Activated CD4-positive, alpha-beta T cell treated with anti-CD3 and anti-CD28 coated beads for 36 hours (primary cell): Measurements from ENCODE around the gene MUC5B. TPM values are rescaled to one million over a fixed set of nuclear protein-coding genes. Genes with fewer than 3 reads are reported as not detected.

Experiments used
- ATAC-seq: fragments of 200-7000 bp; cut with Tn5 transposase; one replicate; pipeline ENCODE4 v1.10.0; 2021; ENCODE audit warnings: mild to moderate bottlenecking, moderate library complexity
- CTCF ChIA-PET: fragments of 350-600 bp; sonication (Branson Sonifier 250); formaldehyde crosslinking; loops from one replicate; lab custom pipeline; 2021; ENCODE audit warnings: antibody characterized with exemption; lab: Charles Lee
- POLR2A ChIA-PET: fragments of 350-600 bp; sonication (Branson Sonifier 250); formaldehyde crosslinking; loops from one replicate; lab custom pipeline; 2021; ENCODE audit warnings: antibody characterized with exemption, inconsistent platforms; lab: Charles Lee
- DNase-seq: peaks from one replicate; pipeline ENCODE4 v3.0.0-alpha.2; 2020
- H3K27ac Mint-ChIP-seq: one replicate; pipeline ENCODE4 v1.8.0; 2021; ENCODE audit warnings: mixed read lengths
- H3K27me3 Mint-ChIP-seq: one replicate; pipeline ENCODE4 v1.8.0; 2021; ENCODE audit warnings: mixed read lengths
- H3K36me3 Mint-ChIP-seq: one replicate; pipeline ENCODE4 v1.8.0; 2021; ENCODE audit warnings: low read depth, mixed read lengths
- H3K4me1 Mint-ChIP-seq: one replicate; pipeline ENCODE4 v1.8.0; 2021; ENCODE audit warnings: mixed read lengths
- H3K4me3 Mint-ChIP-seq: one replicate; pipeline ENCODE4 v1.8.0; 2021; ENCODE audit warnings: mild to moderate bottlenecking, moderate library complexity, mixed read lengths
- H3K9me3 Mint-ChIP-seq: one replicate; pipeline ENCODE4 v1.8.0; 2021; ENCODE audit warnings: low read depth, mixed read lengths
- intact Hi-C, 2 experiments: fragments of 100-400 bp; cut with DNase I in 1 of 2; cut with micrococcal nuclease in 1 of 2; formaldehyde crosslinking; loops; one replicate each; pipeline versions ENCODE4 v1.14.2 to v1.15.1; 2022 to 2024; cut with DNase I, micrococcal nuclease
- total RNA-seq, 2 experiments: library from RNA; stranded (reverse); gene quantifications; one replicate each; pipeline ENCODE4 v1.2.3, GENCODE V29; 2021

The MUC5B gene
- total RNA-seq, 2 experiments from 2014 or later, result not detected

DNA sequence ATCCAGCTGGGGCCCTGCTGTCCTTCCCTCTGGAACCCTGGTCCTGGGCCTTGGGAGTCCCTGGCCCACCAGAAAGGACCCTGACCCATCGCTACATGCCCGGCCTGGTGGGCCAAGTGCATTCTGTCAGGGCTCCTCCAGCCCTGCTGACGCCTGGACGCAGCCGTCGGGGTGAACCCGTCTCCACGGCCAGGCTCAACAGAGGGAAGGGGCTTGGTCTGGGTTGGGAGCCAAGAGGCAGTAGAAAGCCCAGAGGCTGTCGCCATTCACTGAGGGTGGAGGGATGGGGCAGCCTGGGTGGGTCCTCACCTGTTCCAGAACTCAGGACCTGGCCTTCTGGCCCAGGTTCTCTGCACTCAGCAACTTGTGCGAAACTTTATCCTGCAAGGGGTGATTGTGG lies 47.6 kb downstream of the MUC5B start:
- CTCF ChIA-PET, result no interaction called here
- Mint-ChIP-seq H3K27me3 (no peaks in the 10 kb centered on the region), H3K27ac (no peak overlapping the region), H3K9me3 (peaks cover under 1% of the 10 kb centered on the region), H3K36me3 (peaks cover under 1% of the 10 kb centered on the region), H3K4me3 (no peak overlapping the region), H3K4me1 (no peaks in the 10 kb centered on the region)
- DNase-seq (no peak), ATAC-seq (no peak)
- intact Hi-C loops, result no loop called here
- POLR2A ChIA-PET, result interaction anchor here (0.6 kb wide), 1 partner anchor 32 kb away, joined by 3 read pairs; no protein-coding TSS in a partner anchor

DNA sequence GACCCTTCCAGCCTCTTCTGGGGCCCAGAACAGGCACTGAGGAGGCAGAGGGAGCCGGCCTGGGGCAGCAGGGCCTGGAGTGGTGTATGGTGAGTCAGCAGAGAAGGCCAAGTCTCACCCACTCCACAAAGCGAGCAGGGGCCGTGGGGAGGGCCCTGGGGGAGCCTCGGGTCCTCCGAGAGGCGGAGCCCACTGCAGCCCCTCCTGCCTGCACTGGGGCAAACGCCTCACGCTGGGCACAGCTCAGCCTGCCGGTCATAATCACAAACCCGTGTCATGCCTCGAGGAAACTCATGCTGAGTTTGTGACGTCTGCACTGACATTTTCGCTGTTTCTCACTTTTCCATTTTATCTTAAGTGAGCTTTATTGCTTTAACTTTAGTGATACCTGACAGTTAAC lies 48.1 kb downstream of the MUC5B start:
- ChIA-PET POLR2A (no interaction called here), CTCF (no interaction called here)
- Mint-ChIP-seq H3K4me1 (no peaks in the 10 kb centered on the region), H3K27me3 (no peaks in the 10 kb centered on the region), H3K4me3 (no peak overlapping the region), H3K27ac (no peak overlapping the region), H3K36me3 (no peaks in the 10 kb centered on the region), H3K9me3 (no peaks in the 10 kb centered on the region)
- DNase-seq (no peak), ATAC-seq (no peak)
- intact Hi-C loops, result no loop called here

DNA sequence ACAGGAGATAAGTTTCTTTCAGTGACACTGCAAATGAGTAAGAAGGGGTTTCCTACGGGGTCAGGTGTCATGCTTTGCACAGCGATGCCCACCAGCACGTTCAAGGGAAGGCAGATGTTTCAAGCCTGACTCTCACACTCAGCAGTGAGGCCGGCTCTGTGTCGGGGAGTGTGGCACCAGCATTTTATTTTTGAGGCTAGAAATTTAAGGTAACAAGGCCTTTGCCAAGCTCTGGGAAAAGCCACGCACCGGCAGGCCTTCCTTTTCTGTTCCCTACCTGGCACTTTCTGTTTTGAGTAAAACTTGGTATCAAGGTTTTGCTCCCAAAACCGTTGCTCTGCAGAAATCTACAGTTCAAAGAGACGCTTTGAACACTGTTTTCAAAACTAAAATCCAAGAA lies 48.5 kb downstream of the MUC5B start:
- intact Hi-C loops, result no loop called here

DNA sequence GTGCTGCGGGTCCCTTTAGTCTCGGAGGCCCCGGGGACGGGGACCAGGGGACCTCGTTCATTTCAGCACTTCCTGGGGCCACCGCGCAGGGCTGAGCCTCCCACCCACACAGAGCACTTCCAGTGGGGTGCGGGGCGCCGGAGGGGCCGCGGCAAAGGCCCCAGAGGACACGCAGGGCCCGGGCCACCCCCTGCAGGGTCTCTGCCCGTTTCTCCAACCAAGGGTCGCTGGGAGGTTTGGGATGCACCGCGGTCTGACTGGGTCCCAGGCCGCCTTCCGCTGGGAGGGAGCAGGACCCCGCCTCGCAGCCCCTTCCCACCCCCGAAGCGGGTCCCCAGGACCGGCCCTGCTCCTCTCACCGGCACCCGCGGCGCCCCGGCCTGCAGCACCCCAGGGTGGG lies 49.1 kb downstream of the MUC5B start:
- Mint-ChIP-seq H3K36me3 (peaks cover 6% of the 10 kb centered on the region), H3K4me1 (no peaks in the 10 kb centered on the region), H3K4me3 (no peak overlapping the region), H3K27ac (no peak overlapping the region), H3K9me3 (no peaks in the 10 kb centered on the region), H3K27me3 (no peaks in the 10 kb centered on the region)
- intact Hi-C loops, result no loop called here
- ChIA-PET POLR2A (no interaction called here), CTCF (no interaction called here)
- ATAC-seq, result no peak
- DNase-seq, result no peak

More for the DNA sequence above, 48.5 kb downstream of the MUC5B start:
- ATAC-seq (no peak), DNase-seq (no peak)
- POLR2A ChIA-PET, result no interaction called here
- Mint-ChIP-seq H3K27me3 (no peaks in the 10 kb centered on the region), H3K4me3 (no peak overlapping the region), H3K9me3 (no peaks in the 10 kb centered on the region), H3K27ac (no peak overlapping the region), H3K36me3 (peaks cover 2% of the 10 kb centered on the region), H3K4me1 (no peaks in the 10 kb centered on the region)
- CTCF ChIA-PET, result no interaction called here

DNA sequence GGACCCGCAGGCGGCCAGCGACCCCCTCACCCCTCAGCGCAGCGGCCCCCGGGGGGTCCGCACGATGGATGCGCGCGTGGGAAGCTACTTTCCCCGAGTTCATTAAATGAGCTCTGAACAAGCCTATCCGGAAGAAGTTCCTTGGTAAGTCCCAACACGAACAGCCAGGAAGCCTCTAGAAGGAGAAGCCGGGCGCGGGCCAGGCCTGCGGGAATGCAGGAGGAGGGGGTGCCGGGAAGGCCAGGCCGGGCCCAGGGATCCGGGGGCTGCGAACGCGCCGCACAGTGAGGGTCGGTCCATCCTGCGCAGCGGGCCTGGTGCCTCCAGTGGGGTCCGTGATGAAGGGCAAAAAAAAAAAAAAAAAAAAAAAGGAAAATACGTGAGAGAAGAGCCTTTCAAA lies 49.7 kb downstream of the MUC5B start:
- H3K27me3 Mint-ChIP-seq, result no peaks in the 10 kb centered on the region
- H3K27ac Mint-ChIP-seq, result no peak overlapping the region
- intact Hi-C loops, result no loop called here
- DNase-seq, result no peak
- H3K36me3 Mint-ChIP-seq, result peaks cover 6% of the 10 kb centered on the region
- H3K4me1 Mint-ChIP-seq, result no peaks in the 10 kb centered on the region
- no peak overlapping the region for H3K4me3 Mint-ChIP-seq
- H3K9me3 Mint-ChIP-seq, result no peaks in the 10 kb centered on the region
- CTCF ChIA-PET, result no interaction called here
- POLR2A ChIA-PET, result no interaction called here
- no peak for ATAC-seq

DNA sequence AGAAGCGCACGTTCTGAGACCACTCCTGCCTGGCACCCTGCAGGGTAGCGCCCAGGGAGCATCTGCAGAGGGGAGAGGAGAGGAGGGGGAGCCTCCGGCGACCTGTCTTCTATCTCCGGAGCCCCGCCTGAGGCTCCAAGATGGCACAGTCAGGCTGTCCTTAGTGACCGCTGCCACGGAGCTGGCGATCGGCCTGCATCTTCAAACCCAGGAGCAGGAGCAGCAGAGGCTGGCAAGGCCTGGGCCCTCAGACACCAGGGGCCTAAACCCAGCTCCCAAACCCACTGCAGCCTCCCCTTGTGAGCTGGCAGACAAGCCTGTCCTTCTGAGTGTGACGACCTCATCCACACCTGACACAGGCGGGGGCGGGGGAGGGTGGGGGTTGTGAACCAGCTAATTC lies 51.6 kb downstream of the MUC5B start:
- H3K9me3 Mint-ChIP-seq, result no peaks in the 10 kb centered on the region
- DNase-seq, result no peak
- H3K27ac Mint-ChIP-seq, result no peak overlapping the region
- peaks cover 6% of the 10 kb centered on the region for H3K36me3 Mint-ChIP-seq
- ChIA-PET POLR2A (interaction anchor here (0.7 kb wide), 1 partner anchor 11 kb away, joined by 4 read pairs; no protein-coding TSS in a partner anchor), CTCF (no interaction called here)
- intact Hi-C loops, result no loop called here
- H3K4me3 Mint-ChIP-seq, result no peak overlapping the region
- ATAC-seq, result no peak
- H3K4me1 Mint-ChIP-seq, result no peaks in the 10 kb centered on the region
- H3K27me3 Mint-ChIP-seq, result no peaks in the 10 kb centered on the region

DNA sequence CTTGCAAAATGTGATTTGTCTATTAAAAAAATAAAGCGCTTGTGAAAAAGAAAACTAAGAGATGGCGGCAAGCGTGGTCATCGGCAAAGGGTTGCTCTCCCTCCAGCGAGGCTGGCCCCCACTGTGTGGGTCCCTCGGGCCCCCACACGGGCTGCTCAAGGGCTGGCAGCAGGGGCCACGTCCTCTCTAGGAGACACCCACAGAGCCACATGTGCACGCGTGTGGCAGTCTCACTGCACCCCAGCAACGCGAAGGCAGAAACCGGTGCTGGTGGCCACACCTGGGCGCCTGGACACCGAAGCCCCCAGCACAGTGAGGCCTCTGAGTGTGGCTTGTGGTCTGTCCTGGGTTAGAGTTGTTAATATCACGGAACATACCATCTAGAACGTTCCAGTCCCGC lies 52.2 kb downstream of the MUC5B start:
- no peaks in the 10 kb centered on the region for H3K9me3 Mint-ChIP-seq
- H3K27ac Mint-ChIP-seq, result no peak overlapping the region
- H3K4me1 Mint-ChIP-seq, result no peaks in the 10 kb centered on the region
- intact Hi-C loops, result no loop called here
- no peak overlapping the region for H3K4me3 Mint-ChIP-seq
- DNase-seq (no peak), ATAC-seq (no peak)
- ChIA-PET POLR2A (interaction anchor here (0.7 kb wide), 1 partner anchor 10 kb away, joined by 4 read pairs; no protein-coding TSS in a partner anchor), CTCF (no interaction called here)
- H3K27me3 Mint-ChIP-seq, result no peaks in the 10 kb centered on the region
- H3K36me3 Mint-ChIP-seq, result peaks cover 6% of the 10 kb centered on the region

DNA sequence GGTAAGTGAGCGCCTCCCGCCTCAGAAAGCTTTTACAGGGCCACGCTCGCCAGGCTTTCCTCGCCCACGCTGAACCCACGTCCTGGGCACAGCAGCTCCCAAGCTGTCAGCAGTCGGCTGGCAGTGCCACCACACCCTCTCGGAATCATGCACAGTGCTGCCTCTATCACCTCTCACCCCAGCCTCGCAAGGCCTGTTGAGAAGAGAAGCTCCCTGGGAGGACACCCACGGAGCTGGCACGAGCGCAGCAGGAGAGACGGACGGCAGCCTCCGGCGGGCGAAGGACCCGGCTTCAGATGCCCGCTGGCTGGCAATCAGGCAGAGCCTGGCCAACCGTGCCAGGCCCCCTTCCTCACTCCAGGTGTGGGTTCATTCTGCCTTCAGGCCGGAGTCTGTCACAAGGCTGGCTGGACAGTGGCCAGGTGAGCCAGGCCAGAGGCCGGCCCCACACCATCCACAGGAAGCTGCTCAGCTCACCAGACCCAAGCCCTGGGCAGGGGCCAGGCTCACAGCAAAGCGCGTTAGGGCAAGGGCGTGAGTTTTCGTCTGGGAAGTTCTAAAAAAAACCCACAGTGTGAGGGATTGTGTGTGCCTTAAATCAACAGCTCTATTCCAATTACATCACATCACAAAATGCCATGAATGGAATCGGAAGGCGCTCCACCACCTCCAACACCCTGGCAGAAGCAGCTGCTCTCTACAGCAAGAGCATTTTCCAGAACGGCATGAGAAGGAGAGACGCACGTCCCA lies 53.4 kb downstream of the MUC5B start:
- H3K4me3 Mint-ChIP-seq, result no peak overlapping the region
- no peaks in the 10 kb centered on the region for H3K9me3 Mint-ChIP-seq
- intact Hi-C loops, result no loop called here
- no peak overlapping the region for H3K27ac Mint-ChIP-seq
- no peaks in the 10 kb centered on the region for H3K4me1 Mint-ChIP-seq
- ATAC-seq, result no peak
- H3K27me3 Mint-ChIP-seq, result no peaks in the 10 kb centered on the region
- peaks cover 8% of the 10 kb centered on the region for H3K36me3 Mint-ChIP-seq
- ChIA-PET CTCF (no interaction called here), POLR2A (no interaction called here)
- DNase-seq, result no peak

DNA sequence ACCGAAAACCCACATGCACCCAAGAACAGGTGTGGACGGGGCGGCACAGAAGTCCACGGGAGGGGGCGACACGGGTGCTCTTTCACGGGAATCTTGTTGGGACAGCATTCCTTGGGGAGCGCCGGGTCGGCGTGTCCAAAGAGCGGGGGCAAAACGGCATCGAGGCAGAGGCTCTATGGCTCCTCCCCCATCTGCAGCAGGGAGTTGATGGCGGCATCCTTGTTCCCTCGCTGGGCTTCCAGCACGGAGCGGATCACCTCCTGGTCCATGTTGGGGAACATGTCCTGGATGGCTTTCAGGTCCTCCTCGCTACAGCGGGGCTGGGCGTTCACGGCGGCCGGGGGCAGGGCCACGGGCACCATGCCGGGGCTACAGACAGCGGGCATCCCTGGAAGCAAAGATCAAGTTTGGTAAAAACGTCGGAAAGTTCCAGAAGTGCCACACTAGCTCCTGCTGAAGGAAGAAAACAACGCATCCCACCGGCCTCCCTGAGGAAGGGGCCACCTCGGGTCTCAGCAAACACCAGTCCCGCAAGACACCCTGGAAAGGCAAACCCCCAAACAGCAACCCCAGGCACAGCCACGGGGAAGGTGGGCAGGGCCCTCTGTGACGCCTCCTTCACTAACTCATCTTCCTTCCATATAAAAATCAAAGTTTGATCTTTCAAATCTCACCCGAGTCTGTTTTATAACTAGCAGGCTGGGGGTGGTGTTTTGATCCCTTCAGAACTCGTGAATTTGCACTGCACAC lies 54.2 kb downstream of the MUC5B start:
- no peak for ATAC-seq
- H3K4me1 Mint-ChIP-seq, result no peaks in the 10 kb centered on the region
- POLR2A ChIA-PET, result no interaction called here

DNA sequence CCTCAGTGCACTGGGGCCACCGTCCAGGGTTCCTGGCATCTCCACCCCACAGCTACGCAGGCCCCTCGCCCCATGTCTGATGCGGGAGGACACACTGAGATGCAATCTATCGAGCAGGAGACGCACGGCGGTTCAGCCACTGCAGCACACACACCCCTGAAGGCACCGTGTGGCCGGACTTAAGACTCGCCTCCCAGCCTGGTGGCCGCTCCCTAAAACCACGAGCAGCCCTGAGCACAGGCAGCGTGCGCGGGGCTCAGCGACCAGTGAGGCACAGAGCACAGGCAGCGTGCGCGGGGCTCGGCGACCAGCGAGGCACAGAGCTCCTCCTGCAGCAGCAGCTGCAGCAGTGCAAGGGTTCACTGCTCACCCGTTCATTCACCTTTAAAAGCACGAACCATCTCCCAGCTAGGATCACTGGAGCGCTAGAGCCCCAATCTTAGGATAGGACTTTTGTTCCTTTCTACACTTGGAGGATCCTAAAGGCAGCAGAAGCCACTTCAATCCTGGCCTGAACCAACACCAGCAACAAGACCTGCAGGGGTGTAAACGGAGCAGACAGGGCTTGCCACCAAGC lies 55.2 kb downstream of the MUC5B start:
- H3K27ac Mint-ChIP-seq, result no peak overlapping the region
- ChIA-PET CTCF (no interaction called here), POLR2A (no interaction called here)
- H3K4me3 Mint-ChIP-seq, result no peak overlapping the region
- H3K9me3 Mint-ChIP-seq, result no peaks in the 10 kb centered on the region
- intact Hi-C loops, result no loop called here
- H3K27me3 Mint-ChIP-seq, result no peaks in the 10 kb centered on the region
- DNase-seq (no peak), ATAC-seq (no peak)
- no peaks in the 10 kb centered on the region for H3K4me1 Mint-ChIP-seq
- H3K36me3 Mint-ChIP-seq, result peaks cover 12% of the 10 kb centered on the region

More for the DNA sequence above, 54.2 kb downstream of the MUC5B start:
- H3K9me3 Mint-ChIP-seq, result no peaks in the 10 kb centered on the region
- H3K27me3 Mint-ChIP-seq, result no peaks in the 10 kb centered on the region
- no peak for DNase-seq
- H3K4me3 Mint-ChIP-seq, result no peak overlapping the region
- peaks cover 12% of the 10 kb centered on the region for H3K36me3 Mint-ChIP-seq
- CTCF ChIA-PET, result no interaction called here
- intact Hi-C loops, result no loop called here
- no peak overlapping the region for H3K27ac Mint-ChIP-seq

DNA sequence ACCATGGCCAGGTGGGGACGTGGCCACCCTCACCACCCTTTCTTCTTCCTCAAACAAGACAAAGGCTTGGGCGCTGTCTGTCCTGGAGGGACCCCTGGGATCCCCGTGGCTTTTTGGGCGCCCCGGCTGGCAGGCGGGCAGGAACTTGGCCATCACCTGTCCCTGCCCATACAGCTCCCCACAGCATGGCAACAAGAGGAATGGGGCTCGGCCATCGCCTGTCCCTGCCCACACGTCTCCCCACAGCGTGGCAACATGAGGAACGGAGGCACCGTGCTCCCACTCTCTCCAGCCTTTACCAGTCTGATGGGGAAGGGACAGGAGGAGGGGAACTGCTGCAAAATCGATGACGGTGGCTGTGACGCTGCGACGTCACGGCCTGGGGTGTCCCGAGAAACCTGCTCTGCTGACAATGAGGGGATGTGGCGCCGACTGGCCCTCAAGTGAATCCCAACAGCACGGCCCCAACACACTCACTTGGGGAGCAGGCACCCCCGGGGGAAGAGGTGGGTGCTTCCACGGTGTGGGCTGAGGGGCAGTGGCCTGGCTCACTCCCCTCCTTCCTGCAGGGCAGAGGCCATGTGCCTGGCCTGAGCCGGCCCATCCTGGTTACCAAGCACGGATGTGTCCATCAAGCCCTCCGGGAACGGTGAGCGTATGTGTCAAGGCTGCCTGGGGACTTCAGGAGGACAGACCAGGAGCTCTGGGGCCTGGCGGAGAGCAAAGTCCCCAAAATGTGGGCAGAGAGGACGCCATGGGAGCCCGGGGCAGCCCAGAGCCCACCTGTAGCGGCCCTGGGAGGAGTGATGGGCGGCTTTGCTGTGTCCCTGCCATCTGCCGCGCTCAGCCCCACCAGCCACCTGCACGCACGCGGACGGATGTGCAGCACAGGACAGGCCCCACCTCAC lies 56.2 kb downstream of the MUC5B start:
- intact Hi-C loops, result no loop called here
- Mint-ChIP-seq H3K36me3 (peaks cover 12% of the 10 kb centered on the region), H3K27ac (no peak overlapping the region), H3K4me1 (no peaks in the 10 kb centered on the region), H3K4me3 (no peak overlapping the region), H3K27me3 (no peaks in the 10 kb centered on the region), H3K9me3 (no peaks in the 10 kb centered on the region)
- ChIA-PET CTCF (no interaction called here), POLR2A (no interaction called here)
- ATAC-seq, result no peak
- DNase-seq, result no peak
